ACC112 (cell line): ENCODE results near the gene COL15A1.

ENCODE experiments used
- H2AFZ ChIP-seq: fragments of 200-600 bp; sonication (generic); one replicate; pipeline ENCODE4 v1.6.0; 2017; ENCODE audit warnings: antibody characterized with exemption, low read length; ENCODE audit not compliant: unreplicated experiment
- H3K27ac ChIP-seq: fragments of 200-600 bp; sonication (generic); 2 replicates; pipeline ENCODE4 v1.5.1; 2014; ENCODE audit warnings: low read depth, mild to moderate bottlenecking, antibody characterized with exemption, low read length, moderate library complexity
- H3K27me3 ChIP-seq: fragments of 200-600 bp; sonication (generic); 2 replicates; pipeline ENCODE4 v1.6.1; 2014; ENCODE audit warnings: mild to moderate bottlenecking, antibody characterized with exemption, low read length, moderate library complexity, mixed read lengths; ENCODE audit not compliant: insufficient read depth
- H3K36me3 ChIP-seq: fragments of 200-600 bp; sonication (generic); 2 replicates; pipeline ENCODE4 v1.6.1; 2016; ENCODE audit warnings: mild to moderate bottlenecking, antibody characterized with exemption, low read length, moderate library complexity, mixed read lengths; ENCODE audit not compliant: insufficient read depth
- H3K4me1 ChIP-seq: fragments of 200-600 bp; sonication (generic); one replicate; pipeline ENCODE4 v1.6.1; 2016; ENCODE audit warnings: low read length, mixed read lengths; ENCODE audit not compliant: insufficient read depth, unreplicated experiment, control insufficient read depth
- H3K4me3 ChIP-seq: fragments of 200-600 bp; sonication (generic); 2 replicates; pipeline ENCODE4 v1.5.1; 2014; ENCODE audit warnings: mild to moderate bottlenecking, low read depth, low read length
- H3K79me2 ChIP-seq: fragments of 200-600 bp; sonication (generic); one replicate; pipeline ENCODE4 v1.6.0; 2016; ENCODE audit warnings: low read length; ENCODE audit not compliant: control insufficient read depth, unreplicated experiment, insufficient read depth

The COL15A1 gene

DNA sequence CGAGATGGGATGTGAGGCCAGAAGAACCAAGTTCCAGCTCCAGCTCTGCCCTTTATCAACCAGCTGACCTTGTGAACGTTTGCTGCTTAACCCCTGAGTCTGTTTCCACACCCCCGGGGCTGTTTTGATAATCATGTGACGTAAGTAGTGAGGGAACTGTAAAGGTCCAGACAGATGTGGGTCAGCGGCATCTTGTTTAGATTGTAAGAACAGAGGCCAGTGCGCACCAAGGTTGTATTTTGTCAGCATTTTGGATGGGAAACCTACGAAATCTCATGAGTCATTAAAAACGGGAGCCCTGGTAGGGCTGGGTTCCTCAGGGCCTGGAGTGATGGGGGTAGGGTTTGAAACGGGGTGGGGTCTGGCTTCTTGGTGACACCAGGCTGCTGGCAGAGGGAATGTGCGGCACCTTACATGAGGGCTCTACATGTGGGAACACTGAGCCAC lies 13.8 kb upstream of the COL15A1 start:
- no peaks in the 10 kb centered on the region for H3K4me1 ChIP-seq
- no peak overlapping the region for H2AFZ ChIP-seq
- H3K27me3 ChIP-seq = peaks cover 3% of the 10 kb centered on the region
- H3K27ac ChIP-seq = no peak overlapping the region
- no peaks in the 10 kb centered on the region for H3K36me3 ChIP-seq
- H3K79me2 ChIP-seq = no peaks in the 10 kb centered on the region
- H3K4me3 ChIP-seq = no peak overlapping the region

DNA sequence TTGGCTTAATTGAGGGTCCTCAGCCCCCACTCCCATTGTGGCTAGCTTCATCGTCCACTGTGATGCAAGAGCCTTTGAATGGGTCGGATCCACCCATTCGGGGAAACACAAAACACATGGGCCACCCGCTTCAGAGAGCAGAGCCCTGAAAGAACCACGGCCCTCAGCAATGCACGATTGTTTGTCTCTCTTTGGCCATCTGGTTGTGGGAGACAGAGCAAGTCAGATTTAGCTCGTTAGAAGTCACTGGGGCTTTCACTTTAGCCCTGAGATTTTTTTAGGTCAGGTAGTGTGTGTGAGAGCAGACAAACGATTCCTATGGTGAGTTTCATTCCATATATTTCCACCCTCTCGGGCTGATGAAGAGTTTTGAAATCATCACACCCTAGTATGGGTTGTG lies 12.9 kb upstream of the COL15A1 start:
- Histone ChIP-seq H3K27me3 (peaks cover 7% of the 10 kb centered on the region), H2AFZ (no peak overlapping the region), H3K4me3 (no peak overlapping the region), H3K27ac (no peak overlapping the region), H3K4me1 (no peaks in the 10 kb centered on the region), H3K36me3 (no peaks in the 10 kb centered on the region), H3K79me2 (no peaks in the 10 kb centered on the region)

DNA sequence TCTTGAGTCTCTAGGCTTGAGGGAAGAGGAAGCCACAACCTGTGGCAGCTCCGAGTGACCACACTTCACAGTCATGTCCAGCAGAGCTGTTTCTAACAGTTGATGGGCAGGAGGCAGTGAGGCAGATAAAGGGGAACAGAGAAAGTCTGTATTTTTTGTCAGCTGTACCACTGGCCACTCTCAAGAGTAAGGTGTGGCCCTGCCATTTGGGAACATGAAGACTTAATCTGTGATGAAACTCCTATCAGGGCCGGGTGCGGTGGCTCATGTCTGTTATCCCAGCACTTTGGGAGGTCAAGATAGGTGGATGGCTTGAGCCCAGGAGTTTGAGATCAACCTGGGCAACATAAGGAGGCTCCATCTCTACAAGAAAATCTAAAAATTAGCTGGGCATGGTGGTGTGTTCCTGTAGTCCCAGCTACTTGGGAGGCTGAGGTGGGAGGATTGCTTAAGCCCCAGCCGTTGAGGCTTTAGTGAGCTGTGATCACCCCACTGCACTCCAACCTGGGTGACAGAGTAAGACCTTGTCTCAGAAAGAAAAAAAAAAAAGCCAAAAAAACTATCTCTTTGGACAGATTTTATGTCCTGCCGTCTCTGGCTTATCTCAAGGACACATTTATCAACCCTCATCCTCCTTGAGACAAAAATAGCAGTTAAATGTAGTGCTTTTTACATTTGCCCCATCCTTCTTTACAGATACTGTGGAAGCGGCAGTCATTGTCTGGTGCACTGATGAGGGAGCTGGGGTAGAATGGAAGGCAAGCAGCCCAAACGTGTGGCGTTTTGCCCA lies 11.9 kb upstream of the COL15A1 start:
- H2AFZ ChIP-seq = no peak overlapping the region
- no peaks in the 10 kb centered on the region for H3K4me1 ChIP-seq
- H3K27ac ChIP-seq = no peak overlapping the region

DNA sequence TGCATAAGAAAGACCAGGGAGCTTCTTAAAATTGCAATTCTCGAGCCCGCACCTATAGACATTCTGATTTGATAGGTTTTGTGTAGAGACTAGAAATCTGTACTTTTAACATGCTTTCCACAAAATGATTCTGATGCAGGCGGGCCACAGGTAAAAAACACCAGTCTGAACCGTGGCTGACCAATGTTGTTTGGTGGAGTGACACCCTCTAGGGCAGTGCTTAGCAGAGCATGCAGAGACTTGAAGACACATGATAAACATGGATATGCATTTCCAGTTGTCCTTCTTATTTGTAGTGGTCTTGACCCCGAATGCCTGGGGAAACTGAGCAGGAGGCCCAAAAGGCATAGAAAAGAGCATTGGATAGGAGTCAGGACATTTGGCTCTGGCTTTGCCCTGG lies 10.5 kb upstream of the COL15A1 start:
- H3K36me3 ChIP-seq = no peaks in the 10 kb centered on the region
- H2AFZ ChIP-seq = no peak overlapping the region
- no peaks in the 10 kb centered on the region for H3K4me1 ChIP-seq
- H3K27ac ChIP-seq = no peak overlapping the region
- H3K27me3 ChIP-seq = peaks cover 31% of the 10 kb centered on the region
- H3K4me3 ChIP-seq = no peak overlapping the region
- no peaks in the 10 kb centered on the region for H3K79me2 ChIP-seq

More for the DNA sequence above, 11.9 kb upstream of the COL15A1 start:
- peaks cover 17% of the 10 kb centered on the region for H3K27me3 ChIP-seq
- no peak overlapping the region for H3K4me3 ChIP-seq
- no peaks in the 10 kb centered on the region for H3K36me3 ChIP-seq
- no peaks in the 10 kb centered on the region for H3K79me2 ChIP-seq

DNA sequence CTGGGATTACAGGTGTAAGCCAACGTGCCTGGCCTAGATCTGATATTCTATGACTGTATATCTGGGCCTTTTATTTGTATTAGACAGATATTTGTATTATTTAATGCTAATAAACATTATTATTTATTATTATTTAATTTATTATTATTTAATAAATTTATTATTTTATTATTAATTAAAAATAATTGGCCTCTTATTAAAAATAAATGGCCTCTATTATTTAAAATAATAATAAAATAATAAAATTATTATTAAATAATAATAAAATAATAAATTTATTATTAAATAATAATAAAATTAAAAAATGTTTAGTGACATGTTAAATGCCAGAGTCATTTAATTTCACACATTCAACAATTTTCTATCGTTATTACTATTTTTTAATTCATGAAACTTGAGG lies 9.8 kb upstream of the COL15A1 start:
- Histone ChIP-seq H3K27me3 (peaks cover 38% of the 10 kb centered on the region), H3K27ac (no peak overlapping the region), H2AFZ (no peak overlapping the region), H3K4me3 (no peak overlapping the region), H3K79me2 (no peaks in the 10 kb centered on the region), H3K36me3 (no peaks in the 10 kb centered on the region), H3K4me1 (no peaks in the 10 kb centered on the region)

DNA sequence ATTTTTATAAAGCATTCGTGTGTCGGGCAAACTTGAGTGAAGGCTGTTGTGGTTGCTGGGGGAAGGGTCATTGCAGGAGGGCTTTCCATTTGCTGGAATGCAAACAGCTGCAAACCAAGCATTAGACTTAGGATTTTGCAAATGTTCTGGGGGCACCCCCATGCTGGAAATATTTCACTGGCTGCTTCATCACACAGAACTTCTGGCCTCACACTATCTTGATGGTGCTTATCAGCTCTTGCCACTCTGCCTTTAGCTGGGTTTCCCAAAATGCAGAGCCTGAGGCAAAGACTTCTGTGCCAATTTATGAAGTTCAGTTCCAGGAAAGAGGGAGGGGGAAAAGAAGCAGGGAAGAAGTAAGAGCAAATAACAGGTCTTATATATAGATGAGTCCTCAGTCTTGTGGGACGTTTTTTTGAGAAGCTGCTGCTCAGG lies 8.6 kb upstream of the COL15A1 start:
- H3K4me1 ChIP-seq = no peaks in the 10 kb centered on the region
- H3K27ac ChIP-seq = no peak overlapping the region
- H2AFZ ChIP-seq = no peak overlapping the region

DNA sequence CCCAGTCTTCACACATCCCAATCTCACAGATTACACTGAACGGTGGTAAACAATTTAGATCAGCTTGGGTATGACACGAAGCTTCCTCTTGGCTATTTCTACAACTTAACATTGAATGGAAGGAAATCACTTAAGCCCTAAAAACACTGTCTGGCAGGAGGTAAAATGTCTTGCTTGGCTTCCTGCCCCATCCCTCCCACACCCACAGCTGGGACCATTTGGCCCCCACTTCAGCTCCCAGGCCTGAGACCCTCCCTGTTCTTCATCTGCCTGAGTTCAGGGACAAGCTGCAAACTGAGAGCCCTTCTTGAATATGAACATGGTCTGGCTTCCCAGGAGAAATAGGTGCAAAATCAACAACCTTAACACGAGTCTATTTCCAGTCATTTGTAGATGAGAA lies 3.4 kb upstream of the COL15A1 start:
- Histone ChIP-seq H3K27ac (no peak overlapping the region), H3K27me3 (peaks cover 93% of the 10 kb centered on the region), H3K4me3 (no peak overlapping the region)

More for the DNA sequence above, 8.6 kb upstream of the COL15A1 start:
- Histone ChIP-seq H3K4me3 (no peak overlapping the region), H3K36me3 (no peaks in the 10 kb centered on the region), H3K79me2 (no peaks in the 10 kb centered on the region), H3K27me3 (peaks cover 50% of the 10 kb centered on the region)

DNA sequence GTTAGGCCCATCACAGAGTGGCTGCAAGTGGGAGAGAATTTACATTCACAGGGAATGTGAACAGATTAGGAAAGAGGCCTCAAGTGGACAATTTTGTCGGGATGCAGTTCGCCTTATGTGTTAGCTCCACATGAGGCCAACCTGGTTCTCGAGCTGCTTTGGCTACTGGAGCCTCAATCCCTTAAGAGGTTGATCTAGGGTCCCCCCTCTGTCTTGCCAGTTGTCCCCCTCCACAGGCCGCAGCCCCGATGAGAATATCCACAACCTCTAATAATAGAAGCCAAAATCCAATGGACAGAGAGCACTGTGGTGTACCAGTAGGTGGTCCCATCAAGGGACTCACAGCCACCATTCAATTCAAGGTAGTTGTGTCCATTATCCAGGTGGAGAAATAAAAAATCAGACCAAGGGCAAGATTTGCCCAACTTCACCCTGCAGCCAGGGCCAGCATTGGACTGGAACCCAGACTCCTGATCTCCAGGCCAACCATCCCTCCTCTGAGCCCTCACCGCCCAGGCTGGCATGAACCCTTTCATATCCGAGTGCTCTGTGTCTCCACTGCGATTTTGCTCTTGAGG lies 1.7 kb upstream of the COL15A1 start:
- H3K27me3 ChIP-seq = peaks cover 95% of the 10 kb centered on the region

More for the DNA sequence above, 3.4 kb upstream of the COL15A1 start:
- Histone ChIP-seq H3K79me2 (no peaks in the 10 kb centered on the region), H3K36me3 (no peaks in the 10 kb centered on the region), H3K4me1 (peaks cover 9% of the 10 kb centered on the region), H2AFZ (no peak overlapping the region)

DNA sequence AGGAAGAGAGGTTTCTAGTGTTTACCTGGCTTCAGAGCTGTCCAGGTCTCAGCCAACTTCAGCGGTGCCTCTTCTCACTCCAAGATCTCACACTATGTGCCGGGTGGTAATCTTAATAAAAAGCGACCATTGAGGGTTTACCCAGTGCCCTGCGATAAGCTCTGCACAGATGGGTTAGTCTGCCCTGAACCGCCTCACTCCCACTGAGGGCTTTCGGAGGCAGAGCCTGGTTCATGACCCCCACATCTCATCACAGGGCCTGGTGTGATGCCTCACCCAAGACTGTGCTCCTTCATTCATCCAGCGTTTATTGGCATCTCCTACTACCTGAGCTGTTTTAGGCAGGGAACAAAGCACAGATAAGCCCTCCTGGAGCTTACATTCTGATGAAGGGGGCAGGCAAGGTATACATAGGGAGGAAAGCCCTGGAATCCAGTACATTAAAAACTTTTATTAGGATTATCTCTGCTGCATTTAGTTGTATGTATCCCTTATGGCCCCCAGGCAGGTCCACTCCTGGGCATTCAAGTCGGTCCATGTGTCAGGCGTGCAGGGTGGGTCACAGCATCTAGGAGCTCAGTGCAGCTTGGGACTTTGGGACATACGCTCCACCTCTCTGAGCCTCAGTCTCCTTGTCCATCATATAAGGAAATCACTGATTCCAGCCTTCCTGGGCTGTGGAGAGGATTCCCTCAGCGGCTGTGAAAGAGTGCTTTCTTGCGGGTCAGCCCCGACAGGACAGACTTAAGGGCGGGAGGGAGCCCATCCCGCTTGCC lies 613 bp upstream of the COL15A1 start:
- no peaks in the 10 kb centered on the region for H3K36me3 ChIP-seq
- H2AFZ ChIP-seq = no peak overlapping the region
- H3K27me3 ChIP-seq = peaks cover 90% of the 10 kb centered on the region
- H3K27ac ChIP-seq = no peak overlapping the region
- peak overlapping the region; percentile 74; the same call in 1 of the 2 replicates for H3K4me3 ChIP-seq
- H3K79me2 ChIP-seq = no peaks in the 10 kb centered on the region
- peaks cover 9% of the 10 kb centered on the region for H3K4me1 ChIP-seq

More for the DNA sequence above, 1.7 kb upstream of the COL15A1 start:
- Histone ChIP-seq H3K27ac (no peak overlapping the region), H2AFZ (no peak overlapping the region), H3K4me3 (no peak overlapping the region), H3K4me1 (peaks cover 9% of the 10 kb centered on the region), H3K79me2 (no peaks in the 10 kb centered on the region), H3K36me3 (no peaks in the 10 kb centered on the region)

DNA sequence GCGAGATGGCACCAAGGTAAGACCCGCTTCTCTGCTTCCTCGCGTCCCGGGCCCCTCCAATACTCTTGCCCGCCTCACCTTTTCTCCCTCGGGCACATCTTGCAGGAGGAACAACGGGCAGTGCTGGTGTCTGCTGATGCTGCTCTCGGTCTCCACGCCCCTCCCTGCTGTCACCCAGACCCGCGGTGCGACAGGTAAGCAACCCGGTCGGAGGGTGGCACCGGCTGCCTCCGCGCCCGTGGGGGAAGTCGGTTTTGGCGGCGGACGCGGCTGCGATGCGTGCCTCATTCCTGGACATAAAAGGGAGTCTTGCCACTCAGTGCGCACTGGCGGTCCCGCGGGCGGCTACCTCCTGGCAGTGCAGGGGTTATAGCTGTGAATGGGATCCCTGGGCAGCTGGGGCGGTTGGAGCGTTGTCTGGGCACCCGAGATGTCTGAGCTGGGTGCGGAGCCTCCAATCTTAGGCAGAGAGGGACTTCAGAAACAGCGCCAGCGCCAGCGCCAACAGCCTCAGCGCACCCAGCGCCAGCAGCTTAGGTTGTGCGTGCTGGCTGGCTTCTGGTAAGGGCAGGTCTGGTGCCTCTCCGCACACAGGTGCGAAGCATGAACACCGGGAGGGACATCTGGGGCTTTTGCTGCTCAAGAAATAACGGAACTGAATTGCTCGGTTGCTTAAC lies 488 bp downstream of the COL15A1 start:
- no peaks in the 10 kb centered on the region for H3K79me2 ChIP-seq
- no peak overlapping the region for H3K27ac ChIP-seq
- peaks cover 86% of the 10 kb centered on the region for H3K27me3 ChIP-seq
- H3K4me3 ChIP-seq = peak overlapping the region; percentile 74
- peak overlapping the region; percentile 84 for H2AFZ ChIP-seq
- peaks cover 9% of the 10 kb centered on the region for H3K4me1 ChIP-seq
- no peaks in the 10 kb centered on the region for H3K36me3 ChIP-seq
